ENCODE data around the gene RXFP4. TPM values are rescaled to one million over a fixed set of nuclear protein-coding genes. Genes with fewer than 3 reads are reported as not detected.
"Not testable (repeated sequence)": the region's sequence is repeated elsewhere in the genome, so short reads cannot be mapped to it uniquely, and the experiment has no call there.

Gene RXFP4
- total RNA-seq (2014; rRNA removed; shearing (Covaris generic)): not detected in 2 replicates

GRCh38 chr1:155940993-155941844 is at the start of gene RXFP4:
Gene RXFP4, plus strand, starts transcription at chr1:155941638. Its CDS starts 72 bp downstream, at chr1:155941710.
- no peak for DNase-seq (ENCODE audit: low spot score)

GRCh38 chr1:155892796-155893195 is 48.6 kb upstream of the RXFP4 start:
- DNase-seq (ENCODE audit: low spot score): peak; percentile 87

GRCh38 chr1:155893389-155894142 is 47.9 kb upstream of the RXFP4 start:
- DNase-seq (ENCODE audit: low spot score): peak; percentile 91

- not testable (repeated sequence) for DNase-seq (ENCODE audit: low spot score)
Observed at GRCh38 chr1:155895617-155896016, 45.8 kb upstream of the RXFP4 start.

- not testable (repeated sequence) for DNase-seq (ENCODE audit: low spot score)
Observed at GRCh38 chr1:155896476-155896875, 45.0 kb upstream of the RXFP4 start.

GRCh38 chr1:155897746-155898145 is 43.7 kb upstream of the RXFP4 start:
- DNase-seq (ENCODE audit: low spot score): no peak

- DNase-seq (ENCODE audit: low spot score): no peak
Observed at GRCh38 chr1:155898888-155899287, 42.5 kb upstream of the RXFP4 start.

GRCh38 chr1:155899683-155900082 is 41.8 kb upstream of the RXFP4 start:
- DNase-seq (ENCODE audit: low spot score): no peak

GRCh38 chr1:155900161-155900560 is 41.3 kb upstream of the RXFP4 start:
- no peak for DNase-seq (ENCODE audit: low spot score)

GRCh38 chr1:155904261-155904660 is 37.2 kb upstream of the RXFP4 start:
- DNase-seq (ENCODE audit: low spot score): no peak

GRCh38 chr1:155909894-155910293 is 31.5 kb upstream of the RXFP4 start:
- DNase-seq (ENCODE audit: low spot score): no peak

GRCh38 chr1:155910621-155911121 is 30.8 kb upstream of the RXFP4 start:
- DNase-seq (ENCODE audit: low spot score): peak; percentile 53

- DNase-seq (ENCODE audit: low spot score): peak; percentile 68
Observed at GRCh38 chr1:155911156-155912055, 30.0 kb upstream of the RXFP4 start, which contains the start of gene RIT1. Gene RIT1, minus strand, starts transcription at chr1:155911349. Its CDS starts 588 bp downstream, at chr1:155910761.

GRCh38 chr1:155912056-155912536 is 29.3 kb upstream of the RXFP4 start:
- DNase-seq (ENCODE audit: low spot score): no peak

- no peak for DNase-seq (ENCODE audit: low spot score)
Observed at GRCh38 chr1:155913969-155914757, 27.3 kb upstream of the RXFP4 start.

GRCh38 chr1:155918660-155919059 is 22.8 kb upstream of the RXFP4 start:
- no peak for DNase-seq (ENCODE audit: low spot score)

- no peak for DNase-seq (ENCODE audit: low spot score)
Observed at GRCh38 chr1:155919801-155920200, 21.6 kb upstream of the RXFP4 start.

- DNase-seq (ENCODE audit: low spot score): no peak
Observed at GRCh38 chr1:155920717-155921116, 20.7 kb upstream of the RXFP4 start.

- no peak for DNase-seq (ENCODE audit: low spot score)
Observed at GRCh38 chr1:155925506-155925905, 15.9 kb upstream of the RXFP4 start.

GRCh38 chr1:155929057-155929456 is 12.4 kb upstream of the RXFP4 start:
- DNase-seq (ENCODE audit: low spot score): no peak
